ENCODE data around the gene PCBP3. TPM values are rescaled to one million over a fixed set of nuclear protein-coding genes. Genes with fewer than 3 reads are reported as not detected.

PCBP3 gene
- 1 to 10 TPM; 2.1 to 5.3 TPM for total RNA-seq

GRCh38 chr21:45643021-45643980 lies at the start of gene PCBP3:
PCBP3 (plus strand) TSS chr21:45643725; CDS start chr21:45850086, 206,361 bp downstream.
- no peaks in the 10 kb centered on the region for H3K36me3 ChIP-seq
- H3K27me3 ChIP-seq, result no peaks in the 10 kb centered on the region
- TF ChIP-seq CTCF (IDR thresholded peaks at IDR 0.05), result no peak
- peak within 1 kb of the TSS in 1 of 2 donors; percentile 39 for H3K9ac ChIP-seq (ENCODE audit: low read depth in 2 of 2, low read length in 2 of 2)
- intact Hi-C loops (cut with DNase I), result no loop called here
- peak; percentile 98 for DNase-seq
- H3K4me3 ChIP-seq, result peak within 1 kb of the TSS; percentile 35
- no peaks in the 10 kb centered on the region for H3K9me3 ChIP-seq
- peak within 1 kb of the TSS; percentile 44 for H3K27ac ChIP-seq
- H3K4me1 ChIP-seq, result peaks cover 16% of the 10 kb centered on the region

- H3K27me3 ChIP-seq, result no peaks in the 10 kb centered on the region
- H3K9ac ChIP-seq (ENCODE audit: low read depth in 2 of 2, low read length in 2 of 2), result no peak overlapping the region
- intact Hi-C loops (cut with DNase I), result loop anchor here (5.0 kb wide), 2 partner anchors 38 to 118 kb away; no protein-coding TSS in a partner anchor
- no peak for DNase-seq
- no peaks in the 10 kb centered on the region for H3K9me3 ChIP-seq
- no peak overlapping the region for H3K4me3 ChIP-seq
- TF ChIP-seq CTCF (IDR thresholded peaks at IDR 0.05), result no peak
- no peaks in the 10 kb centered on the region for H3K36me3 ChIP-seq
- no peak overlapping the region for H3K27ac ChIP-seq
- no peaks in the 10 kb centered on the region for H3K4me1 ChIP-seq
Observed at GRCh38 chr21:45594721-45595489, 48.6 kb upstream of the PCBP3 start.

- no peak overlapping the region for H3K4me3 ChIP-seq
- no peak for DNase-seq
- H3K9ac ChIP-seq (ENCODE audit: low read depth in 2 of 2, low read length in 2 of 2), result no peak overlapping the region
- H3K4me1 ChIP-seq, result no peaks in the 10 kb centered on the region
- intact Hi-C loops (cut with DNase I), result loop anchor here (5.0 kb wide), 2 partner anchors 38 to 118 kb away; no protein-coding TSS in a partner anchor
- no peak for TF ChIP-seq CTCF (IDR thresholded peaks at IDR 0.05)
- H3K27ac ChIP-seq, result no peak overlapping the region
- no peaks in the 10 kb centered on the region for H3K36me3 ChIP-seq
- no peaks in the 10 kb centered on the region for H3K9me3 ChIP-seq
- no peaks in the 10 kb centered on the region for H3K27me3 ChIP-seq
Observed at GRCh38 chr21:45595574-45596295, 47.8 kb upstream of the PCBP3 start.

GRCh38 chr21:45596704-45597318 lies 46.7 kb upstream of the PCBP3 start:
- H3K36me3 ChIP-seq, result no peaks in the 10 kb centered on the region
- H3K9ac ChIP-seq (ENCODE audit: low read depth in 2 of 2, low read length in 2 of 2), result no peak overlapping the region
- H3K9me3 ChIP-seq, result no peaks in the 10 kb centered on the region
- intact Hi-C loops (cut with DNase I), result loop anchor here (5.0 kb wide), 2 partner anchors 40 to 120 kb away; no protein-coding TSS in a partner anchor
- no peak overlapping the region for H3K4me3 ChIP-seq
- no peak overlapping the region for H3K27ac ChIP-seq
- DNase-seq, result peak; percentile 83
- no peaks in the 10 kb centered on the region for H3K4me1 ChIP-seq
- peak; percentile 88 for TF ChIP-seq CTCF (IDR thresholded peaks at IDR 0.05)
- no peaks in the 10 kb centered on the region for H3K27me3 ChIP-seq
